Measurements from ENCODE around the gene TRAPPC3L.
A peak's percentile ranks its signal among the peaks of the same experiment; 100 is the strongest.

The TRAPPC3L gene

DNA sequence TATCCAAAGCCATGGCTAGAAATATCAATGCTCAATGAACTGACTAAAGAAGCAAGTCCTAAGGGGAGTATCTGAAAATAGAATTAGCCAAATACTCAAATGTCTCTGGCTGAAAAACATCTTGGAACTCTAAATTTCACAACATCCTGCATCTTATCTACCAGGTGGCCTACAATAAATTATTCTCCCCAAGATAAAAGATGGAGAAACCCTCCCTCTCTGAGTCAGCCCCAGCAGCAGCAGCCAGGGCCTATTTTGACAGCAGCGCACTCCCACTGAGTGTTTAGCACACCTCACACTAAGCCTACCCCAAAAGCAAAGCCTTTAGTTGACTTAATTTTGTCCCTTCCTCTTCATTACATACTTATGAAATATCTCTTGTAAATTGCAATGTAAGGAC is 78.4 kb downstream of the TRAPPC3L start:
- no peak overlapping the region for H3K27ac ChIP-seq
- TF ChIP-seq, protein P1, sequence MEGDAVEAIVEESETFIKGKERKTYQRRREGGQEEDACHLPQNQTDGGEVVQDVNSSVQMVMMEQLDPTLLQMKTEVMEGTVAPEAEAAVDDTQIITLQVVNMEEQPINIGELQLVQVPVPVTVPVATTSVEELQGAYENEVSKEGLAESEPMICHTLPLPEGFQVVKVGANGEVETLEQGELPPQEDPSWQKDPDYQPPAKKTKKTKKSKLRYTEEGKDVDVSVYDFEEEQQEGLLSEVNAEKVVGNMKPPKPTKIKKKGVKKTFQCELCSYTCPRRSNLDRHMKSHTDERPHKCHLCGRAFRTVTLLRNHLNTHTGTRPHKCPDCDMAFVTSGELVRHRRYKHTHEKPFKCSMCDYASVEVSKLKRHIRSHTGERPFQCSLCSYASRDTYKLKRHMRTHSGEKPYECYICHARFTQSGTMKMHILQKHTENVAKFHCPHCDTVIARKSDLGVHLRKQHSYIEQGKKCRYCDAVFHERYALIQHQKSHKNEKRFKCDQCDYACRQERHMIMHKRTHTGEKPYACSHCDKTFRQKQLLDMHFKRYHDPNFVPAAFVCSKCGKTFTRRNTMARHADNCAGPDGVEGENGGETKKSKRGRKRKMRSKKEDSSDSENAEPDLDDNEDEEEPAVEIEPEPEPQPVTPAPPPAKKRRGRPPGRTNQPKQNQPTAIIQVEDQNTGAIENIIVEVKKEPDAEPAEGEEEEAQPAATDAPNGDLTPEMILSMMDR (conservative IDR thresholded peaks at IDR 0.05), result no peak

DNA sequence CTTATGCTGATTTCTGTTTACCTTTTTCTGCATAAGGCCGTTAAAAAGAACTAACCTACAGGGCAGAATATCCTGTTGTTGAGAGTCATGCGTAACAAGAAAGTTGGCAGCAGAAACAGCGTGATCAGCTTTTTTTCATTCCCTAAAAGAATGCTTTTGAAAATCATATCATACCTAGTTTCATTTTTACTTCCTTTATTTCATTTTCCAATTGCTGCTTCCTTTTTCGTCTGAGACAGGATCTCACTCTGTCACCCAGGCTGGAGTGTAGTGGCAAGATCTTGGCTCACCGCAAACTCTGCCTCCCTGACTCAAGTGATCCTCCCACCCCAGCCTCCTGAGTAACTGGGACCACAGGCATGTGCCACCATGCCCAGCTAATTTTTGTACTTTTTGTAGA is 80.2 kb downstream of the TRAPPC3L start:
- H3K27ac ChIP-seq, result peak overlapping the region; percentile 37
- TF ChIP-seq, protein P1 (conservative IDR thresholded peaks at IDR 0.05), result no peak

DNA sequence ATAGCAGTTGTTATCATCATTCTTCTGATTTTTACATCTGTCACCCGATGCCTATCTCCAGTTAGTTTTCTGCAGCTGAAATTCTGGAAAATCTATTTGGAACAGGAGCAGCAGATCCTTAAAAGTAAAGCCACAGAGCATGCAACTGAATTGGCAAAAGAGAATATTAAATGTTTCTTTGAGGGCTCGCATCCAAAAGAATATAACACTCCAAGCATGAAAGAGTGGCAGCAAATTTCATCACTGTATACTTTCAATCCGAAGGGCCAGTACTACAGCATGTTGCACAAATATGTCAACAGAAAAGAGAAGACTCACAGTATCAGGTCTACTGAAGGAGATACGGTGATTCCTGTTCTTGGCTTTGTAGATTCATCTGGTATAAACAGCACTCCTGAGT is 82.2 kb downstream of the TRAPPC3L start:
- TF ChIP-seq, protein P1 (conservative IDR thresholded peaks at IDR 0.05), result no peak
- H3K27ac ChIP-seq, result no peak overlapping the region

DNA sequence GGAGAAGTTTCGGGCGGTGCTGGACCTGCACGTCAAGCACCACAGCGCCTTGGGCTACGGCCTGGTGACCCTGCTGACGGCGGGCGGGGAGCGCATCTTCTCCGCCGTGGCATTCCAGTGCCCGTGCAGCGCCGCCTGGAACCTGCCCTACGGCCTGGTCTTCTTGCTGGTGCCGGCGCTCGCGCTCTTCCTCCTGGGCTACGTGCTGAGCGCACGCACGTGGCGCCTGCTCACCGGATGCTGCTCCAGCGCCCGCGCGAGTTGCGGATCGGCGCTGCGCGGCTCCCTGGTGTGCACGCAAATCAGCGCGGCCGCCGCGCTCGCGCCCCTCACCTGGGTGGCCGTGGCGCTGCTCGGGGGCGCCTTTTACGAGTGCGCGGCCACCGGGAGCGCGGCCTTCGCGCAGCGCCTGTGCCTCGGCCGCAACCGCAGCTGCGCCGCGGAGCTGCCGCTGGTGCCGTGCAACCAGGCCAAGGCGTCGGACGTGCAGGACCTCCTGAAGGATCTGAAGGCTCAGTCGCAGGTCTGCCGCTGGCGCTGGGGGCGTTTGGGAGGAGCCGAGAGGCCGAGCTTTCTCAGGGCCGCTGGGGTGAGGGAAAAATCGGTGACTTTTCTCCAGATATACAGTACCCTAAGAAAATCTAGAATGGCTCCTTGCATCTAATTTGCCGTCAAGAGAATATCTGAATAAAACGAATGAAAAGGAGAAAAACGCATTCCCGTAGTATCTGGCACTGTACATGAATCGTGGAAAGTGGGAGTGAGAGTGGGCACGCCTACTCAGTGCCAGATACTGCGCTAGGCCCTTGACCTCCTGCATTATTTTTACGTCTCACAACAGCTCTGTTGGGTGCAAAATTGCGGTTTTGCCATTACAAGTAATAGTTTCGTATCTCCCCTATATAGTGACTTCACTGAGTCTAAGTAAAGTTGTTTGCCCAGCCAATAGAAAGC is 83.3 kb downstream of the TRAPPC3L start:
- TF ChIP-seq, protein P1 (conservative IDR thresholded peaks at IDR 0.05), result no peak
- H3K27ac ChIP-seq, result no peak overlapping the region

DNA sequence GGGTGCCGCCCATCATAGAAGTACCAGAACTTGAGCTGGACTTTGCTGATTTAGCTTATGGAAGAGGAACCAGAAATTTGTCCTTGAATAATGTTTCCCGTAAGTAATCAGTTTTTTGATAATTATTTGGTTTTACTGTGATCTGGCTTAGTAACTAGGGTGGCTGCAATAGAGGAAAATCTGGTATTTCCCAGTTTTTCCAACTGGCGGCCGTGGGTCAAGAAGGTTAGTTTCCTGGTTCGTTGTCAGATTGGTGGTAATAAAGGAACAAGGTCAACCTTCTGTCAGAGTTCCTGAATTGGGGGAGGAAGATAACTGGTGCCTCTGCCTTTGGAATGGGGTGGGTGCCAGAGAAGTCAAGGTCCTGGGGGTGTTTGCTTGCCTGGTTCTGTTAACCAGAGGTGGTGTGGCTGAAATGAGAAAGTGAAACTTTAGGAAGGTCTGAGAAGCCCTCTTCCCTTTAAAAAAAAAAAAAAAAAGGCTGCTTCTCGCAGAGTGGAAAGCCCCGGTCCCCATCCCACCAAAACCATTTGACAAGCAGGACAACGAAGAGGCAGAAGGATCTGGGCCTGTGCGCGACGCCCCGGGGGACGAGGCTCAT is 84.1 kb downstream of the TRAPPC3L start, which contains the start of gene CALHM6:
CALHM6 (plus strand) TSS at position 45 of the 601 bp plus-strand sequence; CDS start at position 600, 555 bp downstream.
- no peak within 1 kb of the TSS for H3K27ac ChIP-seq
- TF ChIP-seq, protein P1 (conservative IDR thresholded peaks at IDR 0.05), result no peak

DNA sequence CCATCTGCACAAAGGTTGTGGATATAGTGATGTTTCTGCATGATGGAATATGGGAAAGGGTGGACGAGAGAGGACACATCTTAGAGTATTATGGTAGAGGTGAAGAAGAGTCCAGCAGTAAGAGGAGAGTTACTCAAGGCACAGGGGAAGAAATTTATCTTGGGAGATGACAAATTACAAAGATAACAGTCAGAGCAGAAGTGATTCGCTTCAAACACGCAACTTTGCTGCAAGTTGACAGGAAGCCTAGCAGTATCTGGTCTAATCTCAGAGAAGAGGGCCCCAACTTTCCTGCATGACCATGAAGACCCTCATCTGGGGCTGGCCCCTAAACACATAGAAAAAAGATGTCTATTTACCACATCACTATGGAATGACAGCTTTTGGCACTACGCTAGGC is 85.6 kb downstream of the TRAPPC3L start:
- TF ChIP-seq, protein P1 (conservative IDR thresholded peaks at IDR 0.05), result no peak
- no peak overlapping the region for H3K27ac ChIP-seq

DNA sequence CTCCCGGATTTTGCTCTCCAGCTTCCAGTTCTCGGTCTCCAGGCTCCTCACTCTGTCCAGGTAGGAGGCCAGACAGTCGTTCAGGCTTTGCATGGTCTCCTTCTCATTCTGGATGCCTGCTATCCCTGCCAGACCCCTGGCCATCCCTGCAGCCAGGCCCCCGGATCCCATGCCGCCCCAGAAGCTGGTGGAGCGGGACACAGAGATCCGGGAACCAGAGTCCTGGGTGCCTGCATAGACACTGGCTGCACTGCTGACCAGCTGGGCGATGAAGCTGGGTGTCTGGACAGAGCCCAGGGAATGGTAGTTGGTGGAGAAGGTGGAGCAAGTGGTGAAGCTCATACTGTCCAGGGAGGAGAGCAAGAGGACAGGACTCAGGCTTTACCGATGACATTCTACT is 87.2 kb downstream of the TRAPPC3L start:
- no peak overlapping the region for H3K27ac ChIP-seq
- TF ChIP-seq, protein P1 (conservative IDR thresholded peaks at IDR 0.05), result no peak

Data from VCaP (cell line).